Progenitor cell of endocrine pancreas (in vitro differentiated cells): Measurements from ENCODE around the gene SORCS2. TPM values are rescaled to one million over a fixed set of nuclear protein-coding genes. Genes with fewer than 3 reads are reported as not detected.

ENCODE experiments used
- DNase-seq: peaks from one replicate; pipeline ENCODE4 v3.0.0; 2021; ENCODE audit warnings: low spot score; ENCODE audit not compliant: unreplicated experiment
- H3K27ac Mint-ChIP-seq: 2 replicates; pipeline ENCODE4 v1.8.0; 2021; ENCODE audit warnings: mild to moderate bottlenecking, moderate library complexity, mixed read lengths
- H3K27me3 Mint-ChIP-seq: 2 replicates; pipeline ENCODE4 v1.8.0; 2021; ENCODE audit warnings: mixed read lengths
- H3K36me3 Mint-ChIP-seq: 2 replicates; pipeline ENCODE4 v1.8.0; 2022; ENCODE audit warnings: mixed read lengths; ENCODE audit not compliant: insufficient read depth
- H3K4me1 Mint-ChIP-seq: 2 replicates; pipeline ENCODE4 v1.8.0; 2021; ENCODE audit warnings: low read depth, mixed read lengths
- H3K4me3 Mint-ChIP-seq: 2 replicates; pipeline ENCODE4 v1.8.0; 2021; ENCODE audit warnings: low read depth, mild to moderate bottlenecking, moderate library complexity, mixed read lengths
- H3K9me3 Mint-ChIP-seq: 2 replicates; pipeline ENCODE4 v1.8.0; 2021; ENCODE audit warnings: low read depth, mixed read lengths
- CTCF ChIP-seq: fragments of 200-600 bp; sonication (generic); IDR thresholded peaks from one replicate; pipeline ENCODE4 v1.5.0; 2021; ENCODE audit warnings: antibody characterized with exemption, mild to moderate bottlenecking; ENCODE audit not compliant: unreplicated experiment
- total RNA-seq: library from RNA; stranded (reverse); gene quantifications from 2 replicates; pipeline ENCODE4 v1.2.1, GENCODE V29; 2021

The SORCS2 gene
- total RNA-seq, 1 donor from 2014 or later = 2.2 TPM

- H3K36me3 Mint-ChIP-seq = no peaks in the 10 kb centered on the region
- peaks cover 11% of the 10 kb centered on the region for H3K27me3 Mint-ChIP-seq
- no peak for DNase-seq
- H3K27ac Mint-ChIP-seq = no peak overlapping the region
- H3K4me1 Mint-ChIP-seq = no peaks in the 10 kb centered on the region
- no peaks in the 10 kb centered on the region for H3K9me3 Mint-ChIP-seq
- TF ChIP-seq CTCF = no peak
- H3K4me3 Mint-ChIP-seq = no peak overlapping the region
Observed at GRCh38 chr4:7735961-7736360, 543.6 kb downstream of the SORCS2 start.

GRCh38 chr4:7736436-7737267 is 544.3 kb downstream of the SORCS2 start:
- no peak for TF ChIP-seq CTCF
- no peak overlapping the region for H3K27ac Mint-ChIP-seq
- H3K27me3 Mint-ChIP-seq = peaks cover 7% of the 10 kb centered on the region
- H3K4me1 Mint-ChIP-seq = no peaks in the 10 kb centered on the region
- no peak for DNase-seq
- H3K4me3 Mint-ChIP-seq = no peak overlapping the region
- no peaks in the 10 kb centered on the region for H3K9me3 Mint-ChIP-seq
- H3K36me3 Mint-ChIP-seq = no peaks in the 10 kb centered on the region

- no peaks in the 10 kb centered on the region for H3K36me3 Mint-ChIP-seq
- H3K27ac Mint-ChIP-seq = no peak overlapping the region
- DNase-seq = no peak
- no peak for TF ChIP-seq CTCF
- H3K9me3 Mint-ChIP-seq = no peaks in the 10 kb centered on the region
- H3K4me3 Mint-ChIP-seq = no peak overlapping the region
- H3K4me1 Mint-ChIP-seq = no peaks in the 10 kb centered on the region
- peaks cover 2% of the 10 kb centered on the region for H3K27me3 Mint-ChIP-seq
Observed at GRCh38 chr4:7737268-7737645, 544.9 kb downstream of the SORCS2 start.

- H3K4me1 Mint-ChIP-seq = no peaks in the 10 kb centered on the region
- no peak for TF ChIP-seq CTCF
- H3K27ac Mint-ChIP-seq = no peak overlapping the region
- H3K4me3 Mint-ChIP-seq = no peak overlapping the region
- no peak for DNase-seq
- no peaks in the 10 kb centered on the region for H3K9me3 Mint-ChIP-seq
- H3K27me3 Mint-ChIP-seq = no peaks in the 10 kb centered on the region
- H3K36me3 Mint-ChIP-seq = no peaks in the 10 kb centered on the region
Observed at GRCh38 chr4:7737752-7738457, 545.6 kb downstream of the SORCS2 start.

- no peaks in the 10 kb centered on the region for H3K4me1 Mint-ChIP-seq
Observed at GRCh38 chr4:7738458-7739076, 546.2 kb downstream of the SORCS2 start.

More at GRCh38 chr4:7738458-7739076, 546.2 kb downstream of the SORCS2 start:
- Mint-ChIP-seq H3K4me3 (no peak overlapping the region), H3K36me3 (no peaks in the 10 kb centered on the region), H3K27ac (no peak overlapping the region), H3K9me3 (no peaks in the 10 kb centered on the region), H3K27me3 (no peaks in the 10 kb centered on the region)
- no peak for DNase-seq
- TF ChIP-seq CTCF = no peak
